Thoracic aorta (tissue), 2 donors: ENCODE measurements around the gene CCR3. TPM values are rescaled to one million over a fixed set of nuclear protein-coding genes. Genes with fewer than 3 reads are reported as not detected.
"Not testable (repeated sequence)": the region's sequence is repeated elsewhere in the genome, so short reads cannot be mapped to it uniquely, and the experiment has no call there.

ENCODE experiments used
- ATAC-seq: fragments of 150-250 bp; one replicate; pipeline ENCODE4 v1.8.0; 2017; ENCODE audit warnings: low read depth; ENCODE audit not compliant: insufficient number of reproducible peaks, low FRiP score
- DNase-seq: peaks from one replicate; pipeline ENCODE4 v3.0.0-alpha.2; 2020; ENCODE audit warnings: low spot score
- H3K27ac ChIP-seq, 2 donors: fragments of 200-600 bp; sonication (generic); 1 replicate in 1 of 2; 2 replicates in 1 of 2; pipeline ENCODE4 v1.5.1; 2016; ENCODE audit warnings: mild to moderate bottlenecking in 2 of 2, moderate library complexity in 2 of 2
- H3K27me3 ChIP-seq: fragments of 200-600 bp; sonication (generic); replicated peaks from 2 replicates; pipeline ENCODE4 v1.6.0; 2016; ENCODE audit warnings: mild to moderate bottlenecking; ENCODE audit not compliant: insufficient read depth
- H3K36me3 ChIP-seq: fragments of 200-600 bp; sonication (generic); one replicate; pipeline ENCODE4 v1.5.1; 2016
- H3K4me1 ChIP-seq, 2 donors: fragments of 200-600 bp; sonication (generic); 1 replicate in 1 of 2; 2 replicates in 1 of 2; pipeline versions ENCODE4 v1.5.1 to v1.6.0; 2016; ENCODE audit warnings: low read depth in 2 of 2, mild to moderate bottlenecking in 1 of 2; ENCODE audit not compliant: control insufficient read depth in 1 of 2
- H3K4me3 ChIP-seq: fragments of 200-600 bp; sonication (generic); 2 replicates; pipeline ENCODE4 v1.5.1; 2016; ENCODE audit warnings: mild to moderate bottlenecking
- H3K9me3 ChIP-seq: fragments of 200-600 bp; sonication (generic); 2 replicates; pipeline ENCODE4 v1.5.1; 2016
- CTCF ChIP-seq: fragments of 200-600 bp; sonication (generic); IDR thresholded peaks from one replicate; pipeline ENCODE4 v1.5.1; 2019; ENCODE audit warnings: antibody characterized with exemption
- total RNA-seq, 2 donors: library from RNA; depleted of rRNA; stranded (reverse); fragments of >200 nt; gene quantifications; one replicate each; pipeline versions ENCODE4 v1.1.0 to v1.2.3, GENCODE V29; 2016

Gene CCR3
- total RNA-seq, 2 donors from 2014 or later, result not detected

GRCh38 chr3:46206282-46207015 lies 35.8 kb upstream of the CCR3 start:
- no peaks in the 10 kb centered on the region for H3K36me3 ChIP-seq
- peak overlapping the region in 1 of 2 donors; percentile 6 for H3K27ac ChIP-seq
- H3K27me3 ChIP-seq, result no peaks in the 10 kb centered on the region
- TF ChIP-seq CTCF, result no peak
- no peaks in the 10 kb centered on the region for H3K4me1 ChIP-seq
- DNase-seq (no peak), ATAC-seq (no peak)
- H3K9me3 ChIP-seq, result no peaks in the 10 kb centered on the region
- peak overlapping the region; percentile 48 for H3K4me3 ChIP-seq

- not testable (repeated sequence) for H3K4me1 ChIP-seq, H3K27me3 ChIP-seq, H3K9me3 ChIP-seq, H3K36me3 ChIP-seq, ATAC-seq, DNase-seq
- peak overlapping the region in 1 of 2 donors; percentile 6 for H3K27ac ChIP-seq
- H3K4me3 ChIP-seq, result peak overlapping the region; percentile 48
These were observed 34.7 kb upstream of the CCR3 start for GRCh38 chr3:46207514-46207913.

- Histone ChIP-seq H3K27ac (peak within 1 kb of the TSS in 1 of 2 donors; percentile 6), H3K36me3 (no peaks in the 10 kb centered on the region), H3K4me1 (no peaks in the 10 kb centered on the region), H3K4me3 (peak within 1 kb of the TSS; percentile 48), H3K9me3 (no peaks in the 10 kb centered on the region), H3K27me3 (no peaks in the 10 kb centered on the region)
- TF ChIP-seq CTCF, result no peak
- no peak for ATAC-seq
- DNase-seq, result no peak
These were observed 34.0 kb upstream of the CCR3 start, which contains the start of gene CCR1 for GRCh38 chr3:46208167-46208704. Gene CCR1, minus strand, starts transcription at chr3:46208313. Its CDS starts 4,000 bp downstream, at chr3:46204313.

GRCh38 chr3:46209053-46209452 lies 33.2 kb upstream of the CCR3 start:
- H3K27me3 ChIP-seq, result no peaks in the 10 kb centered on the region
- no peak overlapping the region for H3K27ac ChIP-seq
- H3K9me3 ChIP-seq, result no peaks in the 10 kb centered on the region
- ATAC-seq (no peak), DNase-seq (no peak)
- H3K4me3 ChIP-seq, result no peak overlapping the region
- no peaks in the 10 kb centered on the region for H3K4me1 ChIP-seq
- H3K36me3 ChIP-seq, result no peaks in the 10 kb centered on the region
- no peak for TF ChIP-seq CTCF

GRCh38 chr3:46209746-46210470 lies 32.4 kb upstream of the CCR3 start:
- no peaks in the 10 kb centered on the region for H3K4me1 ChIP-seq
- no peak for DNase-seq

More at GRCh38 chr3:46209746-46210470, 32.4 kb upstream of the CCR3 start:
- Histone ChIP-seq H3K4me3 (no peak overlapping the region), H3K36me3 (no peaks in the 10 kb centered on the region), H3K9me3 (no peaks in the 10 kb centered on the region), H3K27ac (no peak overlapping the region), H3K27me3 (no peaks in the 10 kb centered on the region)
- ATAC-seq, result no peak
- no peak for TF ChIP-seq CTCF
